PC-9 (cell line): ENCODE measurements around the gene EYA3.

Experiments
- CTCF ChIP-seq: fragments of 200-600 bp; sonication (generic); conservative IDR thresholded peaks from 2 replicates; pipeline ENCODE4 v1.6.1; 2017; ENCODE audit warnings: mixed run types, antibody characterized with exemption, mild to moderate bottlenecking, moderate library complexity
- EZH2 ChIP-seq: fragments of 200-600 bp; sonication (generic); IDR thresholded peaks from 2 replicates; pipeline ENCODE4 v1.8.0; 2017; ENCODE audit warnings: antibody characterized with exemption, low read depth

GRCh38 chr1:28087614-28088167 is 719 bp downstream of the EYA3 start:
- TF ChIP-seq EZH2 (no peak), CTCF (no peak)
